ENCODE measurements around the gene SPRING1.

The SPRING1 gene

DNA sequence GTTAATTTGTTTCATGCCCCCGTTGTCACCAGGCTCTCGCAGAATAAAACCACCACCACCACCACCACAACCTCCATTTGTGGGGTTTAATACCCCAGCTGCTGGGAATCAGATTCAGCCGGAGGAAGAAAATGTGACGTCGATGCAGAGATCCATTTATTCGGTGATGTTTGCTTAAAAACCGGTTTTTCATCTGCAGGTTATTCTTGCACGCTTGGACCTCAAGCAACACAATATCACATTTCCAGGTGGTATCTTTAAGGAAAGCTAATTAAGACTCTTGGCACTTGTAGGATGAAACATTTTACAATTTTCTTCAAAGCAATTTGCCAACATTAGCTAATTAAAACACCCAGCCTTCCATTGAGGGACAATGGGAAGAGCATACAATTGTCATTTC lies 39.8 kb downstream of the SPRING1 start:
- POLR2A ChIA-PET, result no interaction called here
- Histone ChIP-seq H3K27ac (ENCODE audit: extremely low read depth, low read depth, low read length) (no peak overlapping the region), H3K9me3 (ENCODE audit: control insufficient read depth, insufficient read depth, low read depth, low read length) (no peaks in the 10 kb centered on the region), H3K36me3 (ENCODE audit: control insufficient read depth in 2 of 2, insufficient read depth in 1 of 2, low read length in 2 of 2) (no peaks in the 10 kb centered on the region), H3K4me1 (ENCODE audit: control insufficient read depth, insufficient read depth, low read length) (peaks cover 3% of the 10 kb centered on the region; the same call in 1 of the 2 replicates), H3K4me3 (ENCODE audit: low read depth, low read length) (no peak overlapping the region)
- CTCF ChIA-PET, result interaction anchor here (0.6 to 2.2 kb wide), 7 partner anchors 11 to 701 kb away, joined by 3 to 6 read pairs (median 3); no protein-coding TSS in a partner anchor
- TF ChIP-seq KLF1 (tag by site-specific recombination; IDR thresholded peaks at IDR 0.05) (no peak), ZNF664 (tag by site-specific recombination; IDR thresholded peaks at IDR 0.05) (no peak)

DNA sequence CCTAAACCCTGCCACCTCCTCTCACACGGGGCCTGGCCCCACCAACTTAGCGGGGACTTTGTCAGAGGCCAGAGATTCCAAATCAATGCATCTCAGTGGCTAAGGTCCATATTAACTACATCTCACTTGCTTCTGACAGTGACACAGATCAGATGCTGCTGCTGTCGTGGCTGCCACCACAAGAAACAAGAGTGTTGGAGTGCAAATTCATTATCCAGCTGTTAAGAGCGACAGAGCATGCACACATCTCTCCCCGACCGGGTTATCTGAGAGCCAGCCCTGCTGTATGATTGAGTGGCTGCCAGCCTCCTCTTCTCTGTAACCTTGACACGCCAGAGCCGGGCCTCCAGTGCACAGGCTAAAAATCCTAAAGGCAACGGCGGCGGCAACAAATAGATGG lies 40.2 kb downstream of the SPRING1 start:
- TF ChIP-seq ZNF18 (tag by site-specific recombination; IDR thresholded peaks at IDR 0.05) (no peak), ZNF639 (tag by site-specific recombination; IDR thresholded peaks at IDR 0.05) (no peak), ZNF37A (tag by site-specific recombination; IDR thresholded peaks at IDR 0.05) (no peak), YY2 (tag by site-specific recombination; IDR thresholded peaks at IDR 0.05) (no peak), KLF16 (tag by site-specific recombination; IDR thresholded peaks at IDR 0.05) (no peak), ZNF510 (tag by site-specific recombination; IDR thresholded peaks at IDR 0.05; ENCODE audit: insufficient replicate concordance) (no peak), ZNF350 (tag by site-specific recombination; IDR thresholded peaks at IDR 0.05) (no peak), SALL2 (tag by site-specific recombination; IDR thresholded peaks at IDR 0.05; ENCODE audit: borderline replicate concordance) (no peak), ZFP41 (tag by site-specific recombination; IDR thresholded peaks at IDR 0.05; ENCODE audit: borderline replicate concordance) (no peak)
- TF ChIP-seq, protein P1, sequence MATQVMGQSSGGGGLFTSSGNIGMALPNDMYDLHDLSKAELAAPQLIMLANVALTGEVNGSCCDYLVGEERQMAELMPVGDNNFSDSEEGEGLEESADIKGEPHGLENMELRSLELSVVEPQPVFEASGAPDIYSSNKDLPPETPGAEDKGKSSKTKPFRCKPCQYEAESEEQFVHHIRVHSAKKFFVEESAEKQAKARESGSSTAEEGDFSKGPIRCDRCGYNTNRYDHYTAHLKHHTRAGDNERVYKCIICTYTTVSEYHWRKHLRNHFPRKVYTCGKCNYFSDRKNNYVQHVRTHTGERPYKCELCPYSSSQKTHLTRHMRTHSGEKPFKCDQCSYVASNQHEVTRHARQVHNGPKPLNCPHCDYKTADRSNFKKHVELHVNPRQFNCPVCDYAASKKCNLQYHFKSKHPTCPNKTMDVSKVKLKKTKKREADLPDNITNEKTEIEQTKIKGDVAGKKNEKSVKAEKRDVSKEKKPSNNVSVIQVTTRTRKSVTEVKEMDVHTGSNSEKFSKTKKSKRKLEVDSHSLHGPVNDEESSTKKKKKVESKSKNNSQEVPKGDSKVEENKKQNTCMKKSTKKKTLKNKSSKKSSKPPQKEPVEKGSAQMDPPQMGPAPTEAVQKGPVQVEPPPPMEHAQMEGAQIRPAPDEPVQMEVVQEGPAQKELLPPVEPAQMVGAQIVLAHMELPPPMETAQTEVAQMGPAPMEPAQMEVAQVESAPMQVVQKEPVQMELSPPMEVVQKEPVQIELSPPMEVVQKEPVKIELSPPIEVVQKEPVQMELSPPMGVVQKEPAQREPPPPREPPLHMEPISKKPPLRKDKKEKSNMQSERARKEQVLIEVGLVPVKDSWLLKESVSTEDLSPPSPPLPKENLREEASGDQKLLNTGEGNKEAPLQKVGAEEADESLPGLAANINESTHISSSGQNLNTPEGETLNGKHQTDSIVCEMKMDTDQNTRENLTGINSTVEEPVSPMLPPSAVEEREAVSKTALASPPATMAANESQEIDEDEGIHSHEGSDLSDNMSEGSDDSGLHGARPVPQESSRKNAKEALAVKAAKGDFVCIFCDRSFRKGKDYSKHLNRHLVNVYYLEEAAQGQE (tag by site-specific recombination; IDR thresholded peaks at IDR 0.05), result no peak
- TF ChIP-seq, protein P2, sequence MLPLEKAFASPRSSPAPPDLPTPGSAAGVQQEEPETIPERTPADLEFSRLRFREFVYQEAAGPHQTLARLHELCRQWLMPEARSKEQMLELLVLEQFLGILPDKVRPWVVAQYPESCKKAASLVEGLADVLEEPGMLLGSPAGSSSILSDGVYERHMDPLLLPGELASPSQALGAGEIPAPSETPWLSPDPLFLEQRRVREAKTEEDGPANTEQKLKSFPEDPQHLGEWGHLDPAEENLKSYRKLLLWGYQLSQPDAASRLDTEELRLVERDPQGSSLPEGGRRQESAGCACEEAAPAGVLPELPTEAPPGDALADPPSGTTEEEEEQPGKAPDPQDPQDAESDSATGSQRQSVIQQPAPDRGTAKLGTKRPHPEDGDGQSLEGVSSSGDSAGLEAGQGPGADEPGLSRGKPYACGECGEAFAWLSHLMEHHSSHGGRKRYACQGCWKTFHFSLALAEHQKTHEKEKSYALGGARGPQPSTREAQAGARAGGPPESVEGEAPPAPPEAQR (tag by site-specific recombination; IDR thresholded peaks at IDR 0.05), result no peak
- peaks cover 6% of the 10 kb centered on the region; the same call in 1 of the 2 replicates for H3K4me1 ChIP-seq (ENCODE audit: control insufficient read depth, insufficient read depth, low read length)
- CTCF ChIA-PET, result interaction anchor here (0.6 to 2.2 kb wide), 13 partner anchors 10 to 776 kb away, joined by 3 to 6 read pairs (median 3); no protein-coding TSS in a partner anchor

DNA sequence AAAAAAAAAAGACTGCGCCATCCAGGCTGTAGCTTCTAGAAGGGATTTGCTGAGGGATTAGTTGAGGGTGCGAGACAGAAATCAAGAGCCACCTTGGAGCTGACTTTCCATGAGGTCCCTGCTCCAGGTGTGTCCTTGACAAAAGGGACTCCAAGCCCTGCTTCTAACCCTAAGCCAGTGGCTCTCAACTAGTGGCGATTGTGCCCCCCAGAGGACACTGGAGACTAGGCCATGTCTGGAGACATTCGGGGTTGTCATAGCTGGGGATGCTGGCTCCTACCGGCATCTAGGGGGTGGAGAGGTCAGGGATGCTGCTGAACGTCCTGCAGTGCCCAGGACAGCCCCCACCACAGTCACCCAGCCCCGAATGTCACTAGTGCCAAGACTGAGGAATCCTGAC lies 40.6 kb downstream of the SPRING1 start:
- ChIA-PET CTCF (interaction anchor here (0.6 to 2.2 kb wide), 11 partner anchors 9 to 775 kb away, joined by 3 to 6 read pairs (median 4); no protein-coding TSS in a partner anchor), POLR2A (no interaction called here)
- Histone ChIP-seq H3K36me3 (ENCODE audit: control insufficient read depth in 2 of 2, insufficient read depth in 1 of 2, low read length in 2 of 2) (no peaks in the 10 kb centered on the region), H3K9me3 (ENCODE audit: control insufficient read depth, insufficient read depth, low read depth, low read length) (no peaks in the 10 kb centered on the region), H3K4me1 (ENCODE audit: control insufficient read depth, insufficient read depth, low read length) (peaks cover 6% of the 10 kb centered on the region; the same call in 1 of the 2 replicates), H3K27ac (ENCODE audit: extremely low read depth, low read depth, low read length) (no peak overlapping the region), H3K4me3 (ENCODE audit: low read depth, low read length) (no peak overlapping the region)
- TF ChIP-seq INSM2 (tag by site-specific recombination; IDR thresholded peaks at IDR 0.05) (no peak), ZNF266 (tag by site-specific recombination; IDR thresholded peaks at IDR 0.05; ENCODE audit: low read depth) (no peak), ZNF549 (tag by site-specific recombination; IDR thresholded peaks at IDR 0.05) (no peak), ZNF169 (tag by site-specific recombination; IDR thresholded peaks at IDR 0.05) (no peak), ZNF701 (tag by site-specific recombination; IDR thresholded peaks at IDR 0.05) (no peak), ZNF48 (tag by site-specific recombination; IDR thresholded peaks at IDR 0.05) (no peak), ZNF366 (tag by site-specific recombination; conservative IDR thresholded peaks at IDR 0.05) (no peak), ZBTB17 (tag by site-specific recombination; IDR thresholded peaks at IDR 0.05) (no peak), GLI2 (tag by site-specific recombination; IDR thresholded peaks at IDR 0.05; ENCODE audit: borderline replicate concordance, low read depth) (no peak)

More for the DNA sequence above, 40.2 kb downstream of the SPRING1 start:
- H3K4me3 ChIP-seq (ENCODE audit: low read depth, low read length), result no peak overlapping the region
- no peaks in the 10 kb centered on the region for H3K36me3 ChIP-seq (ENCODE audit: control insufficient read depth in 2 of 2, insufficient read depth in 1 of 2, low read length in 2 of 2)
- H3K27ac ChIP-seq (ENCODE audit: extremely low read depth, low read depth, low read length), result no peak overlapping the region
- POLR2A ChIA-PET, result no interaction called here
- H3K9me3 ChIP-seq (ENCODE audit: control insufficient read depth, insufficient read depth, low read depth, low read length), result no peaks in the 10 kb centered on the region
